HUES48 (cell line): ENCODE data around the gene CEBPA.

Experiments
- H3K27ac ChIP-seq: one replicate; pipeline ENCODE4 v1.7.0; 2013; ENCODE audit warnings: low read depth, low read length, inconsistent platforms
- H3K27me3 ChIP-seq: 2 replicates; pipeline ENCODE4 v1.6.1; 2013; ENCODE audit warnings: mild to moderate bottlenecking, low read length; ENCODE audit not compliant: control insufficient read depth, insufficient read depth
- H3K36me3 ChIP-seq: 2 replicates; pipeline ENCODE4 v1.6.1; 2013; ENCODE audit warnings: low read length; ENCODE audit not compliant: control insufficient read depth, insufficient read depth
- H3K4me1 ChIP-seq: 2 replicates; pipeline ENCODE4 v1.6.1; 2013; ENCODE audit warnings: mild to moderate bottlenecking, low read length; ENCODE audit not compliant: control insufficient read depth, insufficient read depth
- H3K4me3 ChIP-seq: 2 replicates; pipeline ENCODE4 v1.5.1; 2013; ENCODE audit warnings: mild to moderate bottlenecking, low read depth, low read length
- H3K9ac ChIP-seq: 2 replicates; pipeline ENCODE4 v1.6.1; 2013; ENCODE audit warnings: mild to moderate bottlenecking, low read depth, low read length, moderate library complexity
- H3K9me3 ChIP-seq: 2 replicates; pipeline ENCODE4 v1.6.1; 2013; ENCODE audit warnings: low read length; ENCODE audit not compliant: control insufficient read depth, insufficient read depth

Gene CEBPA

GRCh38 chr19:33306853-33307792 is 4.8 kb upstream of the CEBPA start:
- Histone ChIP-seq H3K9me3 (no peaks in the 10 kb centered on the region), H3K9ac (no peak overlapping the region), H3K4me3 (no peak overlapping the region), H3K36me3 (no peaks in the 10 kb centered on the region), H3K27ac (no peak overlapping the region), H3K27me3 (peaks cover 23% of the 10 kb centered on the region), H3K4me1 (peaks cover 6% of the 10 kb centered on the region; the same call in 1 of the 2 replicates)

- no peak overlapping the region for H3K27ac ChIP-seq
- H3K9me3 ChIP-seq: no peaks in the 10 kb centered on the region
- H3K4me3 ChIP-seq: no peak overlapping the region
- H3K4me1 ChIP-seq: peaks cover 8% of the 10 kb centered on the region; the same call in 1 of the 2 replicates
- no peak overlapping the region for H3K9ac ChIP-seq
- H3K36me3 ChIP-seq: no peaks in the 10 kb centered on the region
- H3K27me3 ChIP-seq: peaks cover 32% of the 10 kb centered on the region
Observed at GRCh38 chr19:33306191-33306590, 3.9 kb upstream of the CEBPA start.

- no peak overlapping the region for H3K27ac ChIP-seq
- H3K9me3 ChIP-seq: no peaks in the 10 kb centered on the region
- H3K9ac ChIP-seq: no peak overlapping the region
- no peaks in the 10 kb centered on the region for H3K36me3 ChIP-seq
- H3K27me3 ChIP-seq: peaks cover 44% of the 10 kb centered on the region
- H3K4me3 ChIP-seq: no peak overlapping the region
- peaks cover 15% of the 10 kb centered on the region for H3K4me1 ChIP-seq
Observed at GRCh38 chr19:33304760-33305647, 2.7 kb upstream of the CEBPA start.

GRCh38 chr19:33304371-33304759 is 2.0 kb upstream of the CEBPA start:
- Histone ChIP-seq H3K4me3 (no peak overlapping the region), H3K27ac (no peak overlapping the region), H3K4me1 (peaks cover 15% of the 10 kb centered on the region), H3K27me3 (peaks cover 50% of the 10 kb centered on the region), H3K9me3 (no peaks in the 10 kb centered on the region), H3K36me3 (no peaks in the 10 kb centered on the region), H3K9ac (no peak overlapping the region)

GRCh38 chr19:33303791-33304345 is 1.5 kb upstream of the CEBPA start:
- H3K27me3 ChIP-seq: peaks cover 55% of the 10 kb centered on the region

GRCh38 chr19:33302974-33303790 is 848 bp upstream of the CEBPA start:
- H3K4me1 ChIP-seq: peaks cover 15% of the 10 kb centered on the region
- peaks cover 55% of the 10 kb centered on the region for H3K27me3 ChIP-seq
- H3K9ac ChIP-seq: peak overlapping the region; percentile 66
- no peaks in the 10 kb centered on the region for H3K36me3 ChIP-seq
- no peaks in the 10 kb centered on the region for H3K9me3 ChIP-seq
- H3K27ac ChIP-seq: peak overlapping the region; percentile 51
- H3K4me3 ChIP-seq: peak overlapping the region; percentile 70

More at GRCh38 chr19:33303791-33304345, 1.5 kb upstream of the CEBPA start:
- Histone ChIP-seq H3K9ac (0 out of 2 replicates have a peak overlapping the region, but pooled peaks have one; percentile 66), H3K4me1 (peaks cover 15% of the 10 kb centered on the region), H3K4me3 (peak overlapping the region; percentile 70), H3K27ac (no peak overlapping the region), H3K9me3 (no peaks in the 10 kb centered on the region), H3K36me3 (no peaks in the 10 kb centered on the region)

GRCh38 chr19:33301900-33302174 is 497 bp downstream of the CEBPA start:
- no peaks in the 10 kb centered on the region for H3K9me3 ChIP-seq
- no peak overlapping the region for H3K9ac ChIP-seq
- peaks cover 55% of the 10 kb centered on the region for H3K27me3 ChIP-seq
- peak overlapping the region; percentile 70 for H3K4me3 ChIP-seq
- H3K36me3 ChIP-seq: no peaks in the 10 kb centered on the region
- peaks cover 15% of the 10 kb centered on the region for H3K4me1 ChIP-seq
- H3K27ac ChIP-seq: no peak overlapping the region

- no peaks in the 10 kb centered on the region for H3K9me3 ChIP-seq
- H3K4me1 ChIP-seq: peaks cover 15% of the 10 kb centered on the region
- H3K27me3 ChIP-seq: peaks cover 55% of the 10 kb centered on the region
- H3K9ac ChIP-seq: no peak overlapping the region
- peak overlapping the region; percentile 70 for H3K4me3 ChIP-seq
- H3K36me3 ChIP-seq: no peaks in the 10 kb centered on the region
- no peak overlapping the region for H3K27ac ChIP-seq
Observed at GRCh38 chr19:33301144-33301899, 1.0 kb downstream of the CEBPA start.

GRCh38 chr19:33300894-33301143 is 1.5 kb downstream of the CEBPA start:
- H3K4me3 ChIP-seq: peak overlapping the region; percentile 70; the same call in 1 of the 2 replicates
- H3K9ac ChIP-seq: no peak overlapping the region
- H3K4me1 ChIP-seq: peaks cover 15% of the 10 kb centered on the region
- H3K27ac ChIP-seq: no peak overlapping the region
- no peaks in the 10 kb centered on the region for H3K9me3 ChIP-seq
- peaks cover 55% of the 10 kb centered on the region for H3K27me3 ChIP-seq
- no peaks in the 10 kb centered on the region for H3K36me3 ChIP-seq
